ENCODE measurements around the gene XBP1.
"Not testable (repeated sequence)": the region's sequence is repeated elsewhere in the genome, so short reads cannot be mapped to it uniquely, and the experiment has no call there.

XBP1 gene

DNA sequence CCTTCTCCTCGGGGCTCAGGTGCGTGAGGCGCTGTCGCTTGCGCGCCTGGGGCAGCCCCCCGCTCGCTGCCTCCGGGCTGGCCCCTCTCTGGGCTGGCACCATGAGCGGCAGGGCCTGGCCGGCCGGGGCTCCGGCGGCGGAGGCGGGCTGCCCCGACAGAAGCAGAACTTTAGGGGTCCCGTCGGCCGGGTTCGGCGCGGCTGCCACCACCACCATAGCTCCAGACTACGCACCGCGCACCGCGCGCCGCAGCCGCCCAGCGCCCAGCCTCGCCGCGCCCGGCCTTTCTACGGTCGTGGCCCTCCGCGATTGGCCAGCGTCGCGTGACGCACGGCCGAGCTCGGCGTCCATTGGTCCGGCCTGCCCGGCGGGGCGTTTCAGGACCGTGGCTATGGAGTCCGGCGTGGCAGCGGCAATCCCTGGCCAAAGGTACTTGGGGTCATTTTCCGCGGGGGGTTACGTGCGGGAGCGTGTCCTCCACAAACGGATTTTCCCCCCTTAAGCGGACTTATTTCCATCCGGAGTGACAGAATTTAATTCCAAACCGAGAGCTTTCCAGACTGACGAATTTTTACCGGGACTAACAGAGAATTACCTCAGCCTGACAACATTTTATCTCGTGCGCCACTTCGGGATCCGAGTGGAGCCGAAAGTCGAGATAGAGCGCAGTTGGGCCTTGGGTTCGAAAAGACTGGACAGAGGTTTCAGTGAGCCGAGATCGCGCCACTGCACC lies at the start of gene XBP1:
TSS of gene XBP1 (minus strand) at position 262 of the 734 bp plus-strand sequence.
- in situ Hi-C loops (cut with MboI; ENCODE audit: low sequenced_read_pairs), result no loop called here

DNA sequence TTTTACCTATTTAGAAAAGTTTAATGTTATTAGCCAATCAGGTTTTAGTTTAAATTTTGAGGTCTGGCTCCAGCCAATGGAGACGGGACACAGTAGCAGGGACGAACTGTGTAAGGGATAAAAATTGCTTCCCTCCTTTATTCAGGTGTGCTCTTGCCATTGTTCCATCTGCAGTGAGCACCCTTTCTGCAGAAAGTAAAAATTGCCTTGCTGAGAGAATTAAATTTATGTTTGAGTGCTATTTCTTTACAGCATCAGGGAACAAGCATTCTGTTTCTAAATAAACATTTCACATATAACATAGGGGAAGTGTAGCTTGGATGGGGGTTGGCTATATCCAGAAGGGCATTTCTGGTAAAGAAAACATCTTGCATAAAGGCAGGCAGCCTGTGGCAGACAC lies 46.6 kb upstream of the XBP1 start:
- in situ Hi-C loops (cut with MboI; ENCODE audit: low sequenced_read_pairs), result no loop called here

DNA sequence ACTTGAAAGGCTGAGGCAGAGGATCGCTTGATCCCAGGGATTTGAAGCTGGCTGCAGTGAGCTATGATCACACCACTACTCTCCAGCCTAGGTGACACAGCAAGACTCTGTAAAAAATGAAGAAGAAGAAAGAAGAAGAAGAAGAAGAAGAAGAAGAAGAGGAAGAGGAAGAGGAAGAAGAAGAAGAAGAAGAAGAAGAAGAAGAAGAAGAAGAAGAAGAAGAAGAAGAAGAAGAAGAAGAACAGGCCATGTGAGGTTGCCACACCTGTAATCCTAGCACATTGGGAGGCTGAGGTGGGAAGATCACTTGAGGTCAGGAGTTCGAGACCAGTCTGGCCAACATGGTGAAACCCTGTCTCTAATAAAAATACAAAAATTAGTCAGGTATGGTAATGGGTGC lies 43.9 kb upstream of the XBP1 start:
- in situ Hi-C loops (cut with MboI; ENCODE audit: low sequenced_read_pairs), result not testable (repeated sequence)

DNA sequence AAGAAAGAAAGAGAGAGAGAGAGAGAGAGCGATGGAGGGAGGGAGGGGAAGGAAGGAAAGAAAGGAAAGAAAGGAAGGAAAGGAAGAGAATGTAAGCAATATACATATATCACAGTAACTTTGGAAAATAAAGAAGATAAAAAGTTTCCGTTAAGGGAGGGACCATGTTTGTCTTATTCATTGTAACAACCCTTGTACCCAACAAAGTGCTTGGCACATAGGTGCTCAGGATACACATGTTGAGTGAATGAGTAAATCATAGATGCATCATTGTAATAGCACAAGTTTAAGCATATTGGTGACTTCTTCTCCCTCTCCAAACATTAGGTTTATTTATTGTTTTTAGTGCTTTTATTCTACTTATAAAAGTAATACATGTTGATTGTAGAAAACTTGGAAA lies 43.3 kb upstream of the XBP1 start:
- in situ Hi-C loops (cut with MboI; ENCODE audit: low sequenced_read_pairs), result no loop called here

DNA sequence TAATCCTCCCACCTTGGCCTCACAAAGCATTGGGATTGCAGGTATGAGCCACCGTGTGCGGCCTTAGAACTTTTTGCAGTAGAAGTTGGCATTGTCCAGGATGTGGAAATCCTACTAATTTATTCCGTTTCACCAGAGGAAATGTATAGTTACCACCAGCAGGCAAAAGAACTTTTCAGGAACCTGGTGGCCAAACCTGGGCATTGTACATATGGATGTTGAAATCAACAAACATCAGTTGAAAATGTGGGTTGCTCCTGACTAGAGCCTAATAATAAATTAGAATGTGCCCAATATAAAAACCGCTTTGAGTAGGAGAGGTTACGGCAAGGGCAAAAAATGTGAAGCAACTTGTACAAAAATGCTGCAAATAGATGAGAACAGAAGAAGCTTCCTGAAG lies 40.7 kb upstream of the XBP1 start:
- in situ Hi-C loops (cut with MboI; ENCODE audit: low sequenced_read_pairs), result no loop called here

DNA sequence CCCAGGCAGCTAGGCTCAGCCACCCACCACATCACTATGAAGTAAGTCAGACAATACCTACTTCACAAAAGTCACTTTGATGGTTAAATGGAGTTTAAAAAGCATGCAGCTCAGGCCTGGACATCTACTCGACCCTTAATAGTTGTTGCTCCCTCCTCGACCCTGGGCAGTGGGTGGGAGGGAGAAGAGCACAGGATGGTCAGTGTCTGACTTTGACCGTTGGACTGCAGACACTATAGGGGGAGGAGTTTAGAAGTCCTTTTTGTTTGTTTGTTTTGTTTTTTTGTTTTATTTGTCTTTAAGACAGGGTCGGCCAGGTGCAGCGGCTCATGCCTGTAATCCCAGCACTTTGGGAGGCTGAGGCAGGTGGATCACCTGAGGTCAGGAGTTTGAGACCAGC lies 38.6 kb upstream of the XBP1 start:
- in situ Hi-C loops (cut with MboI; ENCODE audit: low sequenced_read_pairs), result no loop called here

DNA sequence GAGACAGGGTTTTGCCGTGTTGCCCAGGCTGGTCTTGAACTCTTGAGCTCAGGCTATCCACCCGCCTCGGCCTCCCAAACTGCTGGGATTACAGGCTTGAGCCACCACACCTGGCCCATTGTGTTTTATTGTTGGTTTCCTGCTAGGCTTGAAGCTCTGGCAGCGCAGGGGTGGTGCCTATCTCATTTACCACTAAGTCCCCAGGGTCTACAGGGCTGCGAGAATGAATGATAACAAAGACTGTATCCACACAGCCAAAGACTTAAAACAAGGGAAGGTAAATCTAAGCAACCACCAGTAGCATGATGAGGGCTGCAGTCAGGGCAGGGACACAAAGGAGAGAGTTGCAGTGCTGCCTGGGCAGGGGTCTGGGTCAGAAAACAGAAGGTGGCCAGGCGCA lies 37.3 kb upstream of the XBP1 start:
- in situ Hi-C loops (cut with MboI; ENCODE audit: low sequenced_read_pairs), result no loop called here

DNA sequence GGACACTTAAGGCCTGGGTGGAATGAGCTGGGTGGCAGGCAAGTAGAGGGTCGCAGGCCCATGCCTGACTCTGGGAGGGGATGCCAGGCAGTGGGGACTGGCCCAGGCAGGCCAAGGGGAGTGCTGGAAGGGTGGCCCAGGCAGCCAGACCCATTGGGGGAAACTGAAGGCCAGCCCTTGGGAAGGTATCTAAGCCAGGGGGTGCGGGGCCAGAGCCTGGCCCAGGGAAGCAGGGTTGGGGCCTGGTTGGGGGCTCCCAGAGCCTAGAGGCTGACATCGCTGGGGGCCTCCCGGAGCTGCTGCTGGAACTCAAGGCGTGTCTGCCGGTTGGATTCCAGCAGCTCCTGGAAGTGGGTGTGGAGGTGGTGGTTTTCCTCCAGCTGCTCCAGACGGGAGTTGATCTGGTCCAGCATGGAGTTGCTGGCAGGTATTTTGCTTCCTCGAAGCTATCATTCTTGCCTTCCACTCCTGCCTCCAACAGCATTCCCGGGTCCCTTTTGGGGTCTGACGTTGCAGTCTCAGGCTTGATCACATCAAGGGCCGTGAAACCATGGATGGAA lies 35.3 kb upstream of the XBP1 start:
- in situ Hi-C loops (cut with MboI; ENCODE audit: low sequenced_read_pairs), result no loop called here

DNA sequence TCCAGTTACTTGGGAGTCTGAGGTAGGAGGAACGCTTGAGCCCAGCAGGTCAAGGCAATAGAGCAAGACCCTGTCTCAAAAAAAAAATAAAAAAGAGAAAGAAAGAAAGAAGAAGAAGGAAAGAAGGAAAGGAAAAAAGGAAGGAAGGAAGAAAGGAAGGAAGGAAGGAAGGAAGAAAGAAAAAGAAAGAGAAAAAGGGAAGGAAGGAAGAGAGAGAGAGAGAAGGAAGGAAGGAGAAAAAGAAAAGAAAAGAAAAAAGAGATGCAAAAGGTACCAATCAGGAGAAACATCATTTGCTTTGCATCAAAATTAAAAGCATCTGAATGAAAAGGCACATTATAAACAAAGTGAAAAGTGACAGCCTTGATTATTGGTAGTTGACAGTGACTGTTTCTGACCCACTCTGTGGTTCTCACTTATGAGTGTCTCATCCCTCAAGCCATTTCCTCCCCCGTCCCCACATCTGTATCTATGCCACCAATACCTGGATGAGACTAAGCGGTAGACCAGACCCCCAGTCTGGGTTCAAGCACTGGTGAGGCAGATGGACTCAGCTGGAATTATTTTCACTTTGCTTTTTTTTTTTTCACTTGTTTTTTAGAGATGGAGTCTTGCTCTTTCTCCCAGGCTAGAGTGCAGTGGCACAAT lies 33.0 kb upstream of the XBP1 start:
- in situ Hi-C loops (cut with MboI; ENCODE audit: low sequenced_read_pairs), result no loop called here

DNA sequence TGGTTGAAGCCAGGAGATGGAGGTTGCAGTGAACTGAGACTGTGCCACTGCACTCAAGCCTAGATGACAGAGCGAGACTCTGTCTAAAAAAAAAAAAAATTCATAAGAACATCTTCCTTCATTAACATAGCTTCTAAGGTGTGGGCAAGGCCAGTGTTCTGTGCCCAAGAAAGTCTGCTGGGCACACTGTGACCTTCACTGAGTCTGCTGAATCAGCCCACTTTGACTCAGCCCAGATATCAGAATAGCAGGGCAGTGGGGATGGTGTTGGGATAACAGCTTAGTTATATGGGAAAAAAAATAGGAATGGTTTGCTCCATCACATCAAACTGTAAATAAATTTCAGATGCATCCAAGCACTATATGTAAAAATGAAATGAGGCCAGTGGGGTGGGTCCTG lies 32.4 kb upstream of the XBP1 start:
- in situ Hi-C loops (cut with MboI; ENCODE audit: low sequenced_read_pairs), result no loop called here

DNA sequence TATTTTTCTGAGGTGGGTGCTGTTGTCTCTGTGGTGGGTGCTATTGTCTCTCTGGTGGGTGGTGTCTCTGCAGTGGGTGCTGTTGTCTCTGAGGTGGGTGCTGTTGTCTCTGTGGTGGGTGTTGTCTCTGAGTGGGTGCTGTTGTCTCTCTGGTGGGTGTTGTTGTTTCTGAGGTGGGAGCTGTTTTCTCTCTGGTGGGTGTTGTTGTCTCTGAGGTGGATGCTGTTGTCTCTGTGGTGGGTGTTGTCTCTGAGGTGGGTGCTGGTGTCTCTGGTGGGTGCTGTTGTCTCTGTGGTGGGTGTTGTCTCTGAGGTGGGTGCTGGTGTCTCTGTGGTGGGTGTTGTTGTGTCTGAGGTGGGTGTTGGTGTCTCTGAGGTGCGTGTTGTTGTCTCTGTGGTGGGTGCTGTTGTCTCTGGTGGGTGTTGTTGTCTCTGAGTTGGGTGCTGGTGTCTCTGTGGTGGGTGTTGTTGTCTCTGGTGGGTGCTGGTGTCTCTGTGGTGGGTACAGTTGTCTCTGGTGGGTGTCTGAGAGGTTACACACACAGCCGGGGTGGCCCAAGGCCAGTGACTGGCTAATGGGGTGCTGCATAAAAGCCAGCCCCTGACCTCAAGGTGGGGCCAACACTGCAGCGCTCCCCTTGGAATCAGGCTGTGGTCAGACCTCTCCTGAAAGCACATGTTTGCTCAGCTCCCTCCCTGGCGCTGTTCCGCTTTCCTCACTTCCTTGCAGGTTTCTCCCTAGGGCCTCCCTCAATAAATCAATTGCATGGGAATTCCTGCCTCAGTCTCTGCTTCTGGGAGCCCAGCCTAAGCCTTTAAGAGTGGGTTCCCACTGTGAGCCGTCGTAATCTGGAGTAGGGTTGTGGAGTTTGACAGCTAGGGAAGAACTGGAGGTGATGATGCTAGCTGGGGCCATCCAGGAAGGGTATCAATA lies 31.0 kb upstream of the XBP1 start:
- in situ Hi-C loops (cut with MboI; ENCODE audit: low sequenced_read_pairs), result no loop called here

DNA sequence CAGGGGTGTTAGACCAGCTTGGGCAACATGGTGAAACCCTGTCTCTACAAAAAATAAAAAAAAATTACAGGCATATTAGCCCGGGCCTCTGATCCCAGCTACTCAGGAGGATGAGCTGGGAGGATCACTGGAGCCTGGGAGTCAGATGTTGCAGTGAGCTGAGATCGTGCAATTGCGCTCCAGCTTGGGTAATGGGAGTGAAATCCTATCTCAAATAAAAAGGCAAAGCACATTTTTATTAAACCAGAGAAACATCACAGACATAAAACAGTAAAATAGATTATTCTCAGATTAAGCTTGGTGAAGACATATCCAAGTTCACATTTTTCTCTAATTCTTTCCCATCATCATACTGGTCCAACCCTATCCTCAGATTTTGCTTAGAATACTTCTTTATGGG lies 30.1 kb upstream of the XBP1 start:
- in situ Hi-C loops (cut with MboI; ENCODE audit: low sequenced_read_pairs), result no loop called here

DNA sequence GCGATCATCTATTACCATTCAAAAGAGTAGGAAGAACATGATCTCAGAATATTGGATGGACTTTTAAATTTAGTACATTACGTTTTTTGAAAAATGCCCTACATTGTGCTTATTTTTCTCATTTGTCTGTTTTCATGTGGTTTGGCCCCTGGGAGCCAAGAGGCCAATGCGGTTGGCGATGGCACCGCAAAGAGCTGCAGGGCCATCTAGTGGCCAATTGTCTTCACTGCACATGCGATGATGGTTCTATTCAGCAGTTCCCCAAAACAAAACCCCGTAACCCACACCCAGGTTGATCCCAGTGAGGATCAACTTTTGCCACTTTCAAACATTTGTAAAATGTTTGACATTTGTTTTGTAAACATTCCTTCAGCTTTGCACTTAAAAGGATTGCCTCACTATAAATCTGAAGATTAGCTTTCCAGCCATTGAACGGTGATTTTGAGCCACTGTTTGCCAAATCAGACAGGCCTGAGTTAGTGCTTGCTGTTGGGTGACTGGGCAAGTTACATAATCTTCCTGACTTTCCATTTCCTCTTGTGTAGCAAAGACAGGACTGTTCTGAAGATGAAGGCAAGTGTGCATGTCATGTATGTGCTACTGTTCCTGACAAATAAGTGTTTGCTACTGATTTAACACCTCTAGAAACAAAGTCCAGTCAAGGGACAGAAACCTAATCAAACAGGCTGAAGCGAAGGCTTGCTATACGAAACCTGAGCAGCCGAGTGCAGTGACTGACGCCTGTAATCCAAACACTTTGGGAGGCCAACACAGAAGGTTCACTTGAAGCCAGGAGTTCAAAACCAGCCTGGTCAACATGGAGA lies 29.2 kb upstream of the XBP1 start:
- in situ Hi-C loops (cut with MboI; ENCODE audit: low sequenced_read_pairs), result no loop called here

DNA sequence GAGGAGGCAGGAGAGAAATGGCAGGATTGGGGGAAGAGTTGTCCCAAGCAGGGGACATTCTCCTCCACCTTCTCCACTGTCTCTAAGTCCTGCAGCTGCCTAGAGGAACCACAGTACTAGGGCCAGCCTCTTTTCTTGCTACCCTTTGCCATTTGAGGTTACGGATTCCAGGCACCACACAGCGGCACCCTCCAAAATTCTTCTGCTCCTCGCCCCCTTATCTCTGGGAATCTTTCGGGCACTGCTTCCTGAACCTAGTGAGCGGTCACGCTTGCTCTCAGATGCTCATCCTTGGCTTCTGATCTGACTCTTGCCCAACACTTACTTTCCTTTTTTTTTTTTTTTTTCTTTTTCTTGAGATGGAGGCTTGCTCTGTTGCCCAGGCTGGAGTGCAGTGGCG lies 26.6 kb upstream of the XBP1 start:
- in situ Hi-C loops (cut with MboI; ENCODE audit: low sequenced_read_pairs), result no loop called here

DNA sequence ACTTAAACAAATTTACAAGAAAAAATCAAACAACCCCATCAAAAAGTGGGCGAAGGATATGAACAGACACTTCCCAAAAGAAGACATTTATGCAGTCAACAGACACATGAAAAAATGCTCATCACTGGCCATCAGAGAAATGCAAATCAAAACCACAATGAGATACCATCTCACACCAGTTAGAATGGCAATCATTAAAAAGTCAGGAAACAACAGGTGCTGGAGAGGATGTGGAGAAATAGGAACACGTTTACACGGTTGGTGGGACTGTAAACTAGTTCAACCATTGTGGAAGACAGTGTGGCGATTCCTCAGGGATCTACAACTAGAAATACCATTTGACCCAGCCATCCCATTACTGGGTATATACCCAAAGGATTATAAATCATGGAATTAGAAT lies 26.1 kb upstream of the XBP1 start:
- in situ Hi-C loops (cut with MboI; ENCODE audit: low sequenced_read_pairs), result not testable (repeated sequence)

DNA sequence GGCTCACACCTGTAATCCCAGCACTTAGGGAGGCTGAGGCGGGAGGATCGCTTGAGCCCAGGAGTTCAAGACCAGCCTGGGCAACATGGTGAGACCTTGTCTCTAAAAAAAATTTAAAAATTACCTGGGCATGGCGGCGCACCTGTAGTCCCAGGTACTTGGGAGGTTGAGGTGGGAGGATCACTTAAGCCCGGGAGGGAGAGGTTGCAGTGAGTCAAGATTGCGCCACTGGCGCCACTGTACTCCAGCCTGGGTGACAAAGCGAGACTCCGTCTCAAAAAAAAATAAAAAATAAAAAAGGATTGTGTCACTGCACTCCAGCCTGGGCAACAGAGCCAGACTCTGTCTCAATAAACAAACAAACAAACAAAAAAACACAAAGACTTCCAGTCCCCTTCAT lies 24.1 kb upstream of the XBP1 start:
- in situ Hi-C loops (cut with MboI; ENCODE audit: low sequenced_read_pairs), result not testable (repeated sequence)

DNA sequence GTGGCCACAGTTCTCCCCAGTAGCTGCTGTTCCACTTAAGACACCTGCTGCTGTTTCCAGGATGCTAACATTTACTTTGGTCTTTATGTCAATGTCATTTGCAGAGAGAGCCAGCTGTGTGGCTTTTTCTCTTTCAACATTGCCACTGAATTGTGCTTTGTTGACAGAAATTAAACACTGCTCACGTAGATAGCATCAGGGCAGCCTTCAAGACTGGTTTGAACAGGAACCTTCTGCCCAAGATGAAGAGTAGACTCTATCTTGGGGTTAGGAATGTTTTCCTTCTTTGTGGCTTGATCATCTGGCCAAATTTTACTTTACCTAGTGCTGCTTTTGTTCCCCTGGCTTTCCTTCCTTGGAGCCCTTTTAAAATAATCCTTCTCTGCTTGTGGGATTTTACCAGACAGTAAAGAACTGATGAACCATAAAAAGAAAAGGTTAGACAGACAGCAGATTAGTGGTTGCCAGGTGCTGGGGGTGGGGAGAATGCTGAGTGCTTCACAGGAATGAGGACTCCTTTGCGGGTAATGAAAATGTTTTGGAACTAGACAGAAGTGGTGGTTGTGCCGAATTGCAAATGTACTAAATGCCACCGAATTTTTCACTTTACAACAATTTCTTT lies 22.7 kb upstream of the XBP1 start:
- in situ Hi-C loops (cut with MboI; ENCODE audit: low sequenced_read_pairs), result no loop called here

DNA sequence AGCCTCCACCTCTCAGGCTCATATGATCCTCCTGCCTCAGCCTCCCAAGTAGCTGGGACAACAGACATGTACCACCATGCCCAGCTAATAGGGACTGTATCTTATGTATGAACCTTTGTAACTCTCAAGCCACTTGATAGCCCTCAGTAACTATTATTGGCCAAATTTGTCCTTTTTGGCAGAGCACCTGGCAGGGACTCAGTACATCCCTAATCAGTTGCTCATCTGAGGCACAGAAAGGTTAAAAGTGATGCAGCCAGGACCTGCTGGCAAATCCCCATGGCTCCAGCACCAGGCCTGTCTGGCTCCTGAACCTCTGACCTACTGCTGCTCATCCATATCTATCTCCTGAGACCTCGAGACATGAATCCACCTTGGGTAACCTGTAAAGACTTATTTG lies 21.1 kb upstream of the XBP1 start:
- in situ Hi-C loops (cut with MboI; ENCODE audit: low sequenced_read_pairs), result no loop called here

DNA sequence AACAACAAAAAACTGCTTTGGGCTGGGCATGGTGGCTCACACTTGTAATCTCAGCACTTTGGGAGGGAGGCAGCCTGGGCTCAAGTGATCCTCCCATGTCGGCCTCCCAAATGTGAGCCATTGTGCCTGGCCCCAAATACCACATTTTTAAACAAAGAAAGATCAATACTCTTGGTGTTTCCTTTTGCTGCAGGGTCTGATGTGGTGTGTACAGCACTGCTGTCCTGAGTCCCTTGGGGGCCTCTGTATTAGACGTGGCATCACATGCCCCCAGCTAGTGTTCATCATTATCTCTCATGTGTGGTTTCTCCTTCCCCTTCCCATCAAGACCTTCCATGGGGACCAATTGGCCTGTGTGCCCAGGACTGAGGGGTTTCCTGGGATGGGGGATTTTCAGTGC lies 20.5 kb upstream of the XBP1 start:
- in situ Hi-C loops (cut with MboI; ENCODE audit: low sequenced_read_pairs), result no loop called here
